ENCODE data around the gene SELENON. TPM values are rescaled to one million over a fixed set of nuclear protein-coding genes. Genes with fewer than 3 reads are reported as not detected.

SELENON gene
- total and polyA plus RNA-seq, 4 donors = 4.3 to 16.1 (median 9.0) TPM

DNA sequence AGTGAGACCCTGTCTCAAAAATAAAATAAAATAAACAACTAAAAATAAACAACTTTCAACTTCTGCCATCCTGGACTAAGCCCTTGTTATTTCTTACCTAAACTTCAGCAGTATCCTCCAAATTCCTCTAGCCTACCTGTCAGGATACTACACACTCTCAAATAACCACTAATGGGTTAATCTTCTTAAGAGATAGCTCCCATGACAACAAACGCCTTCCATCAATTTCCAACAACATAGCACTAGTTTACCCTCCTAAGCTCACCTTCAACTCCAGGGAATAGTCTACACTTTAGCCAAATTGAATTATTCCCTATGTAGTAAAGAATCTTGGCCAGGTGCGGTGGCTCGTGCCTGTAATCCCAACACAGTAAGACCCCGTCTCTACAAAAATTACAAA, 47.9 kb downstream of the SELENON start (continued):
- TF ChIP-seq FOXA2 (IDR thresholded peaks at IDR 0.05) (no peak), GABPA (IDR thresholded peaks at IDR 0.05 in 1 of 2, conservative IDR thresholded peaks at IDR 0.05 in 1 of 2) (no peak), YY1 (IDR thresholded peaks at IDR 0.05) (no peak)

DNA sequence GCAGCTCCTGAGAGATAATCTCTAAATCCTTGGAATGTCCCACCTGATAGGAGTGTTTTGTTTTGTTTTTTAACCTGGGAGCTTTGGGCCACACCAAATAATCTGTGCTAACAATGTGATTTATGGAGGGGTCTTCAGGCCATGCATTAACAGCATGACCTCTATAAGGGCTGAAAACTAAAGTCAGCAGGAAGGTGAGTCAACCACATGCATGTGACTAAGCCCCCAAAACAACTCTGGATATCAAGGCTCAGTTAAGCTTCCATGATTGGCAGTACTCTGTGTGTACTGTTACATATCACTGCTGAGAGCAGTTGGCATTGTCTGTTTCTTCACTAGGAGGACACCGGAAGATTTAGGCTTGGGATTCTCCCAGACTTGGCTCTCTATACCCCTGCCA, 48.5 kb downstream of the SELENON start:
- TF ChIP-seq EGR1 (IDR thresholded peaks at IDR 0.05; ENCODE audit: low read depth in 2 of 2) (no peak), GABPA (IDR thresholded peaks at IDR 0.05 in 1 of 2, conservative IDR thresholded peaks at IDR 0.05 in 1 of 2) (no peak)
- Histone ChIP-seq H3K27me3 (ENCODE audit: control insufficient read depth in 4 of 4, insufficient read depth in 4 of 4, low read length in 3 of 4) (no peaks in the 10 kb centered on the region), H3K4me3 (ENCODE audit: low read depth in 1 of 3, low read length in 3 of 3) (no peak overlapping the region), H3K27ac (ENCODE audit: low read depth in 1 of 2, low read length in 2 of 2) (no peak overlapping the region), H3K4me1 (ENCODE audit: control insufficient read depth in 4 of 4, insufficient read depth in 4 of 4, low read length in 3 of 4) (no peaks in the 10 kb centered on the region), H3K36me3 (ENCODE audit: control insufficient read depth in 4 of 4, insufficient read depth in 3 of 4, low read depth in 1 of 4, low read length in 3 of 4) (no peaks in the 10 kb centered on the region), H3K9me3 (ENCODE audit: control insufficient read depth in 4 of 4, low read length in 3 of 4) (no peaks in the 10 kb centered on the region), H3K9ac (ENCODE audit: low read depth in 1 of 2, low read length in 2 of 2) (no peak overlapping the region)
- DNase-seq (ENCODE audit: low spot score) = no peak
- 89% methylated on average over 1 of the region's 1 CpG for WGBS

DNA sequence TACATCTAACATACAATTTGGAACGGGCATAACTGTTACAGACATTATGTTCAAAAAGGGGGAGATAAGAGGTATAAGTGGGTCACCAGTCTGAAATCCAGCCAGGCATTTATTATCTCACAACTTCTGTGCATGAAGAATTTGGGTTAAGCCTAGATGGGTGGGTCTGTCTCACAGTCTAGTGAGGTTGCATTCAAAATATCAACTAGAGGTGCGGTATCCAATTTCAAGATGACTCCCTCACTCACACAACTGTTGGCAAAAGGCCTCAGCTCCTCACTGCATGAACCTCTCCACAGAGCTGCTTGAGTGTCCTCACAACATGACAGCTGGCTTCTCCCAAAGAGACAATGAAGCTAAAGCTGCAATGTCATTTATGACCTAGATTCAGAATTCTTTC, 54.6 kb downstream of the SELENON start:
- DNase-seq (ENCODE audit: low spot score) = no peak
- TF ChIP-seq SP1 (IDR thresholded peaks at IDR 0.05) (no peak), NR2F2 (IDR thresholded peaks at IDR 0.05) (no peak), EGR1 (IDR thresholded peaks at IDR 0.05; ENCODE audit: low read depth in 2 of 2) (no peak), RAD21 (IDR thresholded peaks at IDR 0.05) (no peak), JUND (IDR thresholded peaks at IDR 0.05) (no peak), FOXA1 (IDR thresholded peaks at IDR 0.05) (no peak), GABPA (IDR thresholded peaks at IDR 0.05 in 1 of 2, conservative IDR thresholded peaks at IDR 0.05 in 1 of 2) (no peak), TAF1 (conservative IDR thresholded peaks at IDR 0.05) (no peak), YY1 (IDR thresholded peaks at IDR 0.05) (no peak), HNF4A (conservative IDR thresholded peaks at IDR 0.05) (no peak), RXRA (IDR thresholded peaks at IDR 0.05) (no peak), HNF4G (IDR thresholded peaks at IDR 0.05) (no peak), FOXA2 (IDR thresholded peaks at IDR 0.05) (no peak)
- TF ChIP-seq, protein P1, sequence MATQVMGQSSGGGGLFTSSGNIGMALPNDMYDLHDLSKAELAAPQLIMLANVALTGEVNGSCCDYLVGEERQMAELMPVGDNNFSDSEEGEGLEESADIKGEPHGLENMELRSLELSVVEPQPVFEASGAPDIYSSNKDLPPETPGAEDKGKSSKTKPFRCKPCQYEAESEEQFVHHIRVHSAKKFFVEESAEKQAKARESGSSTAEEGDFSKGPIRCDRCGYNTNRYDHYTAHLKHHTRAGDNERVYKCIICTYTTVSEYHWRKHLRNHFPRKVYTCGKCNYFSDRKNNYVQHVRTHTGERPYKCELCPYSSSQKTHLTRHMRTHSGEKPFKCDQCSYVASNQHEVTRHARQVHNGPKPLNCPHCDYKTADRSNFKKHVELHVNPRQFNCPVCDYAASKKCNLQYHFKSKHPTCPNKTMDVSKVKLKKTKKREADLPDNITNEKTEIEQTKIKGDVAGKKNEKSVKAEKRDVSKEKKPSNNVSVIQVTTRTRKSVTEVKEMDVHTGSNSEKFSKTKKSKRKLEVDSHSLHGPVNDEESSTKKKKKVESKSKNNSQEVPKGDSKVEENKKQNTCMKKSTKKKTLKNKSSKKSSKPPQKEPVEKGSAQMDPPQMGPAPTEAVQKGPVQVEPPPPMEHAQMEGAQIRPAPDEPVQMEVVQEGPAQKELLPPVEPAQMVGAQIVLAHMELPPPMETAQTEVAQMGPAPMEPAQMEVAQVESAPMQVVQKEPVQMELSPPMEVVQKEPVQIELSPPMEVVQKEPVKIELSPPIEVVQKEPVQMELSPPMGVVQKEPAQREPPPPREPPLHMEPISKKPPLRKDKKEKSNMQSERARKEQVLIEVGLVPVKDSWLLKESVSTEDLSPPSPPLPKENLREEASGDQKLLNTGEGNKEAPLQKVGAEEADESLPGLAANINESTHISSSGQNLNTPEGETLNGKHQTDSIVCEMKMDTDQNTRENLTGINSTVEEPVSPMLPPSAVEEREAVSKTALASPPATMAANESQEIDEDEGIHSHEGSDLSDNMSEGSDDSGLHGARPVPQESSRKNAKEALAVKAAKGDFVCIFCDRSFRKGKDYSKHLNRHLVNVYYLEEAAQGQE (IDR thresholded peaks at IDR 0.05) = no peak
- TF ChIP-seq, protein P2, sequence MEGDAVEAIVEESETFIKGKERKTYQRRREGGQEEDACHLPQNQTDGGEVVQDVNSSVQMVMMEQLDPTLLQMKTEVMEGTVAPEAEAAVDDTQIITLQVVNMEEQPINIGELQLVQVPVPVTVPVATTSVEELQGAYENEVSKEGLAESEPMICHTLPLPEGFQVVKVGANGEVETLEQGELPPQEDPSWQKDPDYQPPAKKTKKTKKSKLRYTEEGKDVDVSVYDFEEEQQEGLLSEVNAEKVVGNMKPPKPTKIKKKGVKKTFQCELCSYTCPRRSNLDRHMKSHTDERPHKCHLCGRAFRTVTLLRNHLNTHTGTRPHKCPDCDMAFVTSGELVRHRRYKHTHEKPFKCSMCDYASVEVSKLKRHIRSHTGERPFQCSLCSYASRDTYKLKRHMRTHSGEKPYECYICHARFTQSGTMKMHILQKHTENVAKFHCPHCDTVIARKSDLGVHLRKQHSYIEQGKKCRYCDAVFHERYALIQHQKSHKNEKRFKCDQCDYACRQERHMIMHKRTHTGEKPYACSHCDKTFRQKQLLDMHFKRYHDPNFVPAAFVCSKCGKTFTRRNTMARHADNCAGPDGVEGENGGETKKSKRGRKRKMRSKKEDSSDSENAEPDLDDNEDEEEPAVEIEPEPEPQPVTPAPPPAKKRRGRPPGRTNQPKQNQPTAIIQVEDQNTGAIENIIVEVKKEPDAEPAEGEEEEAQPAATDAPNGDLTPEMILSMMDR (IDR thresholded peaks at IDR 0.05; ENCODE audit: low read depth, low read length, missing input control) = no peak
- TF ChIP-seq, protein P3, sequence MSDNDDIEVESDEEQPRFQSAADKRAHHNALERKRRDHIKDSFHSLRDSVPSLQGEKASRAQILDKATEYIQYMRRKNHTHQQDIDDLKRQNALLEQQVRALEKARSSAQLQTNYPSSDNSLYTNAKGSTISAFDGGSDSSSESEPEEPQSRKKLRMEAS (IDR thresholded peaks at IDR 0.05) = no peak
- TF ChIP-seq, protein P4, sequence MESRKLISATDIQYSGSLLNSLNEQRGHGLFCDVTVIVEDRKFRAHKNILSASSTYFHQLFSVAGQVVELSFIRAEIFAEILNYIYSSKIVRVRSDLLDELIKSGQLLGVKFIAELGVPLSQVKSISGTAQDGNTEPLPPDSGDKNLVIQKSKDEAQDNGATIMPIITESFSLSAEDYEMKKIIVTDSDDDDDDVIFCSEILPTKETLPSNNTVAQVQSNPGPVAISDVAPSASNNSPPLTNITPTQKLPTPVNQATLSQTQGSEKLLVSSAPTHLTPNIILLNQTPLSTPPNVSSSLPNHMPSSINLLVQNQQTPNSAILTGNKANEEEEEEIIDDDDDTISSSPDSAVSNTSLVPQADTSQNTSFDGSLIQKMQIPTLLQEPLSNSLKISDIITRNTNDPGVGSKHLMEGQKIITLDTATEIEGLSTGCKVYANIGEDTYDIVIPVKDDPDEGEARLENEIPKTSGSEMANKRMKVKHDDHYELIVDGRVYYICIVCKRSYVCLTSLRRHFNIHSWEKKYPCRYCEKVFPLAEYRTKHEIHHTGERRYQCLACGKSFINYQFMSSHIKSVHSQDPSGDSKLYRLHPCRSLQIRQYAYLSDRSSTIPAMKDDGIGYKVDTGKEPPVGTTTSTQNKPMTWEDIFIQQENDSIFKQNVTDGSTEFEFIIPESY (IDR thresholded peaks at IDR 0.05) = no peak
- Histone ChIP-seq H3K27ac (ENCODE audit: low read depth in 1 of 2, low read length in 2 of 2) (no peak overlapping the region), H3K9me3 (ENCODE audit: control insufficient read depth in 4 of 4, low read length in 3 of 4) (no peaks in the 10 kb centered on the region), H3K4me1 (ENCODE audit: control insufficient read depth in 4 of 4, insufficient read depth in 4 of 4, low read length in 3 of 4) (peaks cover 2 to 6% (median 4%) of the 10 kb centered on the region in 4 donors), H3K4me3 (ENCODE audit: low read depth in 1 of 3, low read length in 3 of 3) (no peak overlapping the region), H3K27me3 (ENCODE audit: control insufficient read depth in 4 of 4, insufficient read depth in 4 of 4, low read length in 3 of 4) (no peaks in the 10 kb centered on the region), H3K9ac (ENCODE audit: low read depth in 1 of 2, low read length in 2 of 2) (no peak overlapping the region), H3K36me3 (ENCODE audit: control insufficient read depth in 4 of 4, insufficient read depth in 3 of 4, low read depth in 1 of 4, low read length in 3 of 4) (no peaks in the 10 kb centered on the region)
- 98% methylated on average over 2 of the region's 2 CpGs for WGBS

Measured in liver (tissue), 9 donors.